GM10248 (cell line): ENCODE data around the gene OBSCN.

Experiments
- CTCF ChIA-PET: fragments of 300-600 bp; sonication (Branson Sonifier 250); formaldehyde crosslinking; extraction: SDS; loops from one replicate; lab custom pipeline; 2021; ENCODE audit warnings: antibody characterized with exemption; lab: Yijun Ruan, JAX
- POLR2A ChIA-PET: fragments of 350-650 bp; sonication (Branson Sonifier 250); formaldehyde crosslinking; extraction: SDS; loops from one replicate; lab custom pipeline; 2020; ENCODE audit warnings: antibody characterized with exemption; lab: Yijun Ruan, JAX
- DNase-seq: peaks from one replicate; pipeline ENCODE4 v3.0.0; 2012; ENCODE audit errors: extremely low spot score
- TF ChIP-seq, protein P1 (sequence below): IDR thresholded peaks from 2 replicates; pipeline ENCODE4 v1.5.1; 2012; ENCODE audit warnings: mild to moderate bottlenecking, low read depth; ENCODE audit errors: extremely low read depth, missing control alignments, control extremely low read depth

OBSCN gene

DNA sequence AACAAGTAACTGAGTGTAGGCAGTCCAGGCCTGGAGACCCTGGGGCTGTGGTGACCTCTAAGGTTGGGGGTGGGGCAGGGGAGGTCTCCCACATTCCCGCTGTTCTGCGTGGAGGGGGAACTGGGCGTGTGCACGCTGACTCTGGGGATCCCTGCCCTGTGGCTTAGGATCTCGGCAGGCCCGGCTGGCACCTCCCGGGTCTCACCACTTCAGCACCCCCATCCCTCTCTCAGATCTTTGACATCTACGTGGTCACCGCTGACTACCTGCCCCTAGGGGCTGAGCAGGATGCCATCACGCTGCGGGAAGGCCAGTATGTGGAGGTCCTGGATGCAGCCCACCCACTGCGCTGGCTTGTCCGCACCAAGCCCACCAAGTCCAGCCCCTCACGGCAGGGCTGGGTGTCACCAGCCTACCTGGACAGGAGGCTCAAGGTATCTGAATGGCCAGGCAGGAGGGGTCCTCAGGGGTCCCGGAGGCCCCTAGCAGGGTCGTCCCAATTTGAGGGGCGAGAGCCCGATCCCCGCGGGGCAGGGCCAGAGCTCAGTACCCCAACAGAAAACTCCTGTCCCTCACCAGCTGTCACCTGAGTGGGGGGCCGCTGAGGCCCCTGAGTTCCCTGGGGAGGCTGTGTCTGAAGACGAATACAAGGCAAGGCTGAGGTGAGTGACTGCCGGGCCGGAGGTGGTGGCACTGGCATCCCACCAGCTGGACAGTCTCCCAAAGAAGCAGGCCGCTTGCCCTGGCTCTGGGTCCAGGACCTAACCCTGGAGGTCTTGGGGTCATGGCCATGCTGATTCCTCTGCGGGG, 130.1 kb downstream of the OBSCN start:
- ChIA-PET CTCF (no interaction called here), POLR2A (no interaction called here)

DNA sequence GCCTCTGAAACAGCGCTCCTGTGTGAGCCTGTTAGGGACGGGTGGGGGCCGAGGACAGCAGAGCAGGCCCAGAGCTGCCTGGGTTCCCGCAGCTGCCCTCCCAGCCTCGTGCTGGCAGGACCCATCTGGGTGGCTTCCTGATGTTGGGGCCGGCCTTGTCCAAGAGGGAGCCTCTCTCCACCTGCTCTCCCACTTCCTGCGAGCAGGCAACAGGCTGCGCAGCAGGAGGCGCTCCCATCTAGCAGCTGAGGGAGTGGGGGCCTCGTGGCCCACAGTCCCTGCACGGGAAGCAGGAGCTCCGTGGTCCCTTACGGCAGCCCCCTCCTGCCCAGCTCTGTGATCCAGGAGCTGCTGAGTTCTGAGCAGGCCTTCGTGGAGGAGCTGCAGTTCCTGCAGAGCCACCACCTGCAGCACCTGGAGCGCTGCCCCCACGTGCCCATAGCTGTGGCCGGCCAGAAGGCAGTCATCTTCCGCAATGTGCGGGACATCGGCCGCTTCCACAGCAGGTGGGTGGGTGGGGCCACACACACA, 130.7 kb downstream of the OBSCN start:
- no peak for DNase-seq
- ChIA-PET CTCF (no interaction called here), POLR2A (no interaction called here)
- TF ChIP-seq, protein P1, sequence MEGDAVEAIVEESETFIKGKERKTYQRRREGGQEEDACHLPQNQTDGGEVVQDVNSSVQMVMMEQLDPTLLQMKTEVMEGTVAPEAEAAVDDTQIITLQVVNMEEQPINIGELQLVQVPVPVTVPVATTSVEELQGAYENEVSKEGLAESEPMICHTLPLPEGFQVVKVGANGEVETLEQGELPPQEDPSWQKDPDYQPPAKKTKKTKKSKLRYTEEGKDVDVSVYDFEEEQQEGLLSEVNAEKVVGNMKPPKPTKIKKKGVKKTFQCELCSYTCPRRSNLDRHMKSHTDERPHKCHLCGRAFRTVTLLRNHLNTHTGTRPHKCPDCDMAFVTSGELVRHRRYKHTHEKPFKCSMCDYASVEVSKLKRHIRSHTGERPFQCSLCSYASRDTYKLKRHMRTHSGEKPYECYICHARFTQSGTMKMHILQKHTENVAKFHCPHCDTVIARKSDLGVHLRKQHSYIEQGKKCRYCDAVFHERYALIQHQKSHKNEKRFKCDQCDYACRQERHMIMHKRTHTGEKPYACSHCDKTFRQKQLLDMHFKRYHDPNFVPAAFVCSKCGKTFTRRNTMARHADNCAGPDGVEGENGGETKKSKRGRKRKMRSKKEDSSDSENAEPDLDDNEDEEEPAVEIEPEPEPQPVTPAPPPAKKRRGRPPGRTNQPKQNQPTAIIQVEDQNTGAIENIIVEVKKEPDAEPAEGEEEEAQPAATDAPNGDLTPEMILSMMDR: no peak

More for the DNA sequence above, 130.1 kb downstream of the OBSCN start:
- TF ChIP-seq, protein P1: no peak
- no peak for DNase-seq

DNA sequence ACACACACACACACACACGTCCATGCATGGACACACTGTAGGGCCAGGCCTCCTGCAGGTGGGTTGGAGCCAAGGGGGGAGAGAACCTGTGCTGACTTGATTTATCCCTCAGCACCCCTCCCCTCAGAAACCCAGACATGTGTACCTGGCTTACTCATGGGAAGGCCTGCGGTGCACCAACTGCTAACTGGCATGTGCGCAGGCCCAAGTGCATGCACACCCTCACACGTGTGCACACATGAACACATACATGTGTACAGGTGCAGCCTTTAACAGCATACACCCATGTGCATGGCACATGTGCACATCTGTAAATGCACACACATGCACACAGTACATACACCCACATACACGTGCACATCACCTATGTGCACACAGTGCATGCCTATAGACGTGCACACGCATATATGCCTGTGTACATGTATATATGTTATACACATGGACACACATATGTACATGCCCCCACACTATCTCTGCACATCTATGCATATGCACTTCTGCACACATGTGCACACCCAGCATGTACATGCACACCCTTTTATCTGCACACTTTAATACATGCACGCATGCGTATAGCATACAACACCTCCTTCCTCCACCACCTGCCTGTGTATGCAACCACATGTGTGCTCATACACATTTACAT, 131.3 kb downstream of the OBSCN start:
- CTCF ChIA-PET: no interaction called here
- TF ChIP-seq, protein P1: no peak
- POLR2A ChIA-PET: no interaction called here
- no peak for DNase-seq

DNA sequence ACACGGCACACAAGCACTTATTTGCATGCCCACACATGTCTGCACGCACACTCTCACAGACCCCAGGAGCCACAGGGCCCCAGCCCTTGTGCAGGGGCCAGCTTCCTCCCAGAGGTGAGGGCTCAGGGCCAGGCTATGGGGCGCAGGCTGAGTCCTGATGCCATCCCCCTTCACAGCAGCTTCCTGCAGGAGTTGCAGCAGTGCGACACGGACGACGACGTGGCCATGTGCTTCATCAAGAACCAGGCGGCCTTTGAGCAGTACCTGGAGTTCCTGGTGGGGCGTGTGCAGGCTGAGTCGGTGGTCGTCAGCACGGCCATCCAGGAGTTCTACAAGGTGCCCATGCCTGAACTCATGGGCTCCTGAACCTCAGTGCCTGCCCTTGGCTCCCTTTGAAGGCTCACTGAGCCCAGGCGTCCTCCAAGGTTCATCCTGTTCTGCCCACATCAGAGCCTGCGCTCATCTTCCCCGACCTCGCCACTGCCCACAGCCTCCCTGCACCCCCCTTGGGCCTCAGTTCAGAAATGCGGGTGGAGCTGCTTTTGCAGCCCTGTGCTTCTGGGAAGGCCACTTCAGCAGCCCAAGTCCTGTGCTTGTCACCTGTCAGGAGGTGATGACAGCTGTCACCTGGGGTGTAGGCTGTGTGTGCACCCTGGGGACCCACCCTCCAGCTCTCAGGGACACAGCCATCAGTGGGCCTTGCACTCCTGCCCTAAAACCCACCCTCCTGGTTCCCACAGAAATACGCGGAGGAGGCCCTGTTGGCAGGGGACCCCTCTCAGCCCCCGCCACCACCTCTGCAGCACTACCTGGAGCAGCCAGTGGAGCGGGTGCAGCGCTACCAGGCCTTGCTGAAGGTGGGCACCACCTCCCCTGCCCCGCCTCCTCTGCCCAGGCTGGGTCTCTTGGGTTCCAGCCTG, 132.2 kb downstream of the OBSCN start:
- POLR2A ChIA-PET: no interaction called here
- DNase-seq: no peak
- TF ChIP-seq, protein P1: no peak
- CTCF ChIA-PET: no interaction called here

DNA sequence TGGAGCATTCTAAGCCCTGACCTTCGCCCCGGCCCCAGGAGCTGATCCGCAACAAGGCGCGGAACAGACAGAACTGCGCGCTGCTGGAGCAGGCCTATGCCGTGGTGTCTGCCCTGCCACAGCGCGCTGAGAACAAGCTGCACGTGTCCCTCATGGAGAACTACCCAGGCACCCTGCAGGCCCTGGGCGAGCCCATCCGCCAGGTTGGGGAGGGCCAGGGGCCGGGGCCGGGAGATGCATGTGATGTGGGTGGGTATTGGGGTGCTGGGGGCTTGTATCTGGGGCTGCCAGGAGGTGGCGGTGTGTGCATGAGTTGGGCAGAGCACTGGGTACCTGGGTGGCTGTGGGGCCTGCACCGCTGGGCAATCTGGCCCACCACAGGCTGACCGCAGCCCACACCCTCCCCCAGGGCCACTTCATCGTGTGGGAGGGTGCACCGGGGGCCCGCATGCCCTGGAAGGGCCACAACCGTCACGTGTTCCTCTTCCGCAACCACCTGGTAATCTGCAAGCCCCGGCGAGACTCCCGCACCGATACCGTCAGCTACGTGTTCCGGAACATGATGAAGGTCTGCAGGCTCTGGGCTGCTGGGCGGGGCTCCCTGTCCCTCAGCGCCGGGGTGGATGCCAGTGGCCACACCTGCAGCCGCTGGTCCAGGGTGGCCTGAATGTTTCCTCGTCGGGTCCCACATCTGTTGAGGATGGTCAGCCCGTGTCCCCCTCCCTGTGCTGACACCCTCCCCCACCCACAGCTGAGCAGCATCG, 133.0 kb downstream of the OBSCN start:
- ChIA-PET CTCF (no interaction called here), POLR2A (no interaction called here)
- TF ChIP-seq, protein P1: peak; percentile 17
- DNase-seq: no peak

DNA sequence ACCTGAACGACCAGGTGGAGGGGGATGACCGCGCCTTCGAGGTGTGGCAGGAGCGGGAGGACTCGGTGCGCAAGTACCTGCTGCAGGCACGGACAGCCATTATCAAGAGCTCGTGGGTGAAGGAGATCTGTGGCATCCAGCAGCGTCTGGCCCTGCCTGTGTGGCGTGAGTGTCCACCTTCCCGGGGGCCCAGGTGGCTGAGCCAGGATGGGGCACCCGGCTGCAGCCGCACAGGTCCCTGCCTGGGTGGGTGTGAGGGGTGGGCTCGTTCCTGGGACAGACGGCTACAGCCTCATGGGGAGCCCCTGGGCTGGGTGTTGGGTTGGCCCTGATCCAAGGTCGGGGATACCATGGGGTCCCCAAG, 133.6 kb downstream of the OBSCN start:
- POLR2A ChIA-PET: no interaction called here
- CTCF ChIA-PET: no interaction called here
- no peak for DNase-seq
- TF ChIP-seq, protein P1: no peak
